Measurements from ENCODE around the gene POFUT2. TPM values are rescaled to one million over a fixed set of nuclear protein-coding genes. Genes with fewer than 3 reads are reported as not detected.

Gene POFUT2
- total RNA-seq, 1 donor, result 35.8 TPM

- no peak overlapping the region for H3K4me3 ChIP-seq (ENCODE audit: insufficient read depth, low read length)
- no peaks in the 10 kb centered on the region for H4K20me1 ChIP-seq (ENCODE audit: insufficient read depth, low read length)
- H3K36me3 ChIP-seq (ENCODE audit: insufficient read depth, low read length), result no peaks in the 10 kb centered on the region
- H3K27ac ChIP-seq (ENCODE audit: low read depth, low read length), result no peak overlapping the region
- H3K79me2 ChIP-seq (ENCODE audit: insufficient read depth, low read length), result no peaks in the 10 kb centered on the region
- DNase-seq (ENCODE audit: insufficient read length, low spot score, missing footprints), result peak; percentile 78
- no peak overlapping the region for H2AFZ ChIP-seq (ENCODE audit: low read length)
- TF ChIP-seq CTCF (IDR thresholded peaks at IDR 0.05; ENCODE audit: extremely low read depth, low read depth, low read length), result no peak
- no peaks in the 10 kb centered on the region for H3K9me3 ChIP-seq (ENCODE audit: low read depth, low read length)
- peaks cover 4% of the 10 kb centered on the region for H3K27me3 ChIP-seq (ENCODE audit: insufficient read depth, low read length)
- no peak overlapping the region for H3K4me2 ChIP-seq (ENCODE audit: insufficient read depth, low read length)
- peaks cover 11% of the 10 kb centered on the region for H3K4me1 ChIP-seq (ENCODE audit: insufficient read depth, low read length)
Measured at GRCh38 chr21:45332981-45333582, 45.4 kb upstream of the POFUT2 start.

GRCh38 chr21:45332415-45332814, 44.7 kb upstream of the POFUT2 start:
- Histone ChIP-seq H3K27me3 (ENCODE audit: insufficient read depth, low read length) (peaks cover 4% of the 10 kb centered on the region), H3K36me3 (ENCODE audit: insufficient read depth, low read length) (no peaks in the 10 kb centered on the region), H2AFZ (ENCODE audit: low read length) (no peak overlapping the region), H3K79me2 (ENCODE audit: insufficient read depth, low read length) (no peaks in the 10 kb centered on the region), H3K4me2 (ENCODE audit: insufficient read depth, low read length) (no peak overlapping the region), H3K4me1 (ENCODE audit: insufficient read depth, low read length) (peaks cover 11% of the 10 kb centered on the region), H3K27ac (ENCODE audit: low read depth, low read length) (no peak overlapping the region), H4K20me1 (ENCODE audit: insufficient read depth, low read length) (no peaks in the 10 kb centered on the region), H3K4me3 (ENCODE audit: insufficient read depth, low read length) (no peak overlapping the region), H3K9me3 (ENCODE audit: low read depth, low read length) (no peaks in the 10 kb centered on the region)
- DNase-seq (ENCODE audit: insufficient read length, low spot score, missing footprints), result no peak
- TF ChIP-seq CTCF (IDR thresholded peaks at IDR 0.05; ENCODE audit: extremely low read depth, low read depth, low read length), result no peak

- no peak overlapping the region for H3K27ac ChIP-seq (ENCODE audit: low read depth, low read length)
- H3K79me2 ChIP-seq (ENCODE audit: insufficient read depth, low read length), result no peaks in the 10 kb centered on the region
- peaks cover 11% of the 10 kb centered on the region for H3K4me1 ChIP-seq (ENCODE audit: insufficient read depth, low read length)
- no peaks in the 10 kb centered on the region for H4K20me1 ChIP-seq (ENCODE audit: insufficient read depth, low read length)
- no peak overlapping the region for H3K4me3 ChIP-seq (ENCODE audit: insufficient read depth, low read length)
- H3K9me3 ChIP-seq (ENCODE audit: low read depth, low read length), result no peaks in the 10 kb centered on the region
- peaks cover 3% of the 10 kb centered on the region for H3K27me3 ChIP-seq (ENCODE audit: insufficient read depth, low read length)
- no peaks in the 10 kb centered on the region for H3K36me3 ChIP-seq (ENCODE audit: insufficient read depth, low read length)
- no peak overlapping the region for H2AFZ ChIP-seq (ENCODE audit: low read length)
- TF ChIP-seq CTCF (IDR thresholded peaks at IDR 0.05; ENCODE audit: extremely low read depth, low read depth, low read length), result no peak
- DNase-seq (ENCODE audit: insufficient read length, low spot score, missing footprints), result peak; percentile 11
- H3K4me2 ChIP-seq (ENCODE audit: insufficient read depth, low read length), result no peak overlapping the region
Measured at GRCh38 chr21:45331531-45332147, 43.9 kb upstream of the POFUT2 start.

GRCh38 chr21:45330851-45331261, 43.2 kb upstream of the POFUT2 start:
- H2AFZ ChIP-seq (ENCODE audit: low read length), result no peak overlapping the region
- no peak overlapping the region for H3K27ac ChIP-seq (ENCODE audit: low read depth, low read length)
- H4K20me1 ChIP-seq (ENCODE audit: insufficient read depth, low read length), result no peaks in the 10 kb centered on the region
- peak; percentile 64 for DNase-seq (ENCODE audit: insufficient read length, low spot score, missing footprints)
- H3K36me3 ChIP-seq (ENCODE audit: insufficient read depth, low read length), result no peaks in the 10 kb centered on the region
- no peaks in the 10 kb centered on the region for H3K9me3 ChIP-seq (ENCODE audit: low read depth, low read length)
- no peak overlapping the region for H3K4me2 ChIP-seq (ENCODE audit: insufficient read depth, low read length)
- no peaks in the 10 kb centered on the region for H3K27me3 ChIP-seq (ENCODE audit: insufficient read depth, low read length)
- no peak overlapping the region for H3K4me3 ChIP-seq (ENCODE audit: insufficient read depth, low read length)
- TF ChIP-seq CTCF (IDR thresholded peaks at IDR 0.05; ENCODE audit: extremely low read depth, low read depth, low read length), result no peak
- peaks cover 15% of the 10 kb centered on the region for H3K4me1 ChIP-seq (ENCODE audit: insufficient read depth, low read length)
- H3K79me2 ChIP-seq (ENCODE audit: insufficient read depth, low read length), result no peaks in the 10 kb centered on the region

Data from osteoblast (primary cell).